GM10847 (cell line): Measurements from ENCODE around the gene CHKB.

Experiments used
- POLR2A ChIP-seq: IDR thresholded peaks from 2 replicates; pipeline ENCODE4 v1.6.1; 2011; ENCODE audit not compliant: insufficient read length; ENCODE audit errors: extremely low read depth

The CHKB gene

DNA sequence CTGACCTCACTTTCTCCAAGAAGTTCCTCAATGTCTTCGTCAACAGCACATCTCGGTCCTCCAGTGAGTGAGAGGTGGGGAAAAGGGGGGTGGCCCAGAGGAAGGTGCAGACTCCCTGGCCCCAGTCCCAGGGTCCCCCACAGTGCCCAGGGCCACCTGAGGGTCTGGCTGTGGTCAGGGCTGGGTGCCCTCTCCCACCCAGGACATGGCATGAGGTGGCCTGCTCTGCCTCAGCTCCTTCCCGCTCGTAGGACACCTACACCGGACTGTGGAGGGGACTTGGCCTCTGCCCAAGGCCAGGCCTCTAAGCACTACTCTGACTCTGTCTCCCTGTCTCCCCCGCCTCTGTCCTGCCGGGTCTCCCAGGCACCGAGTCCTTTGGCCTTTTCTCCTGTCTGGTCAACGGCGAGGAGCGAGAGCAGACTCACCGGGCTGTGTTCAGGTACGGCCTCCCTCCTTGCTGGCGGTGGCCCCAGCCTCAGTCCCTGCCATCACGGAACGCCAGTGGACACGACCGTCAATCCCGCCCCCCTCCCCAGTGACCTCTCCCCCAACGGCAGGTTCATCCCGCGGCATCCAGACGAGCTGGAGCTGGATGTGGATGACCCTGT is 22.5 kb upstream of the CHKB start:
- no peak for TF ChIP-seq POLR2A

DNA sequence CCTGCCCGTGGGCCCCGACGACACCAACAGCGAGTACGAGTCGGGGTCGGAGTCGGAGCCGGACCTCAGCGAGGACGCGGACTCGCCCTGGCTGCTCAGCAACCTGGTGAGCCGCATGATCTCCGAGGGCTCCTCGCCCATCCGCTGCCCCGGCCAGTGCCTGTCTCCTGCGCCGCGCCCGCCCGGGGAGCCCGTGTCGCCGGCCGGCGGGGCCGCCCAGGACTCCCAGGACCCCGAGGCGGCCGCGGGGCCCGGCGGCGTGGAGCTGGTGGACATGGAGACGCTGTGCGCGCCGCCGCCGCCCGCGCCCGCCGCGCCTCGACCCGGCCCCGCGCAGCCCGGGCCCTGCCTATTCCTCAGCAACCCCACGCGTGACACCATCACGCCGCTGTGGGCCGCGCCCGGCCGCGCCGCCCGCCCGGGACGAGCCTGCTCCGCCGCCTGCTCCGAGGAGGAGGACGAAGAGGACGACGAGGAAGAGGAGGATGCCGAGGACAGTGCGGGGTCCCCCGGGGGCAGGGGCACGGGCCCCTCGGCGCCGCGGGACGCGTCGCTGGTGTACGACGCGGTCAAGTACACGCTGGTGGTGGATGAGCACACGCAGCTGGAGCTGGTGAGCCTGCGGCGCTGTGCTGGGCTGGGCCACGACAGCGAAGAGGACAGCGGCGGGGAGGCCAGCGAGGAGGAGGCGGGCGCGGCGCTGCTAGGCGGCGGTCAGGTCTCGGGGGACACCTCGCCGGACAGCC is 21.8 kb upstream of the CHKB start:
- no peak for TF ChIP-seq POLR2A

DNA sequence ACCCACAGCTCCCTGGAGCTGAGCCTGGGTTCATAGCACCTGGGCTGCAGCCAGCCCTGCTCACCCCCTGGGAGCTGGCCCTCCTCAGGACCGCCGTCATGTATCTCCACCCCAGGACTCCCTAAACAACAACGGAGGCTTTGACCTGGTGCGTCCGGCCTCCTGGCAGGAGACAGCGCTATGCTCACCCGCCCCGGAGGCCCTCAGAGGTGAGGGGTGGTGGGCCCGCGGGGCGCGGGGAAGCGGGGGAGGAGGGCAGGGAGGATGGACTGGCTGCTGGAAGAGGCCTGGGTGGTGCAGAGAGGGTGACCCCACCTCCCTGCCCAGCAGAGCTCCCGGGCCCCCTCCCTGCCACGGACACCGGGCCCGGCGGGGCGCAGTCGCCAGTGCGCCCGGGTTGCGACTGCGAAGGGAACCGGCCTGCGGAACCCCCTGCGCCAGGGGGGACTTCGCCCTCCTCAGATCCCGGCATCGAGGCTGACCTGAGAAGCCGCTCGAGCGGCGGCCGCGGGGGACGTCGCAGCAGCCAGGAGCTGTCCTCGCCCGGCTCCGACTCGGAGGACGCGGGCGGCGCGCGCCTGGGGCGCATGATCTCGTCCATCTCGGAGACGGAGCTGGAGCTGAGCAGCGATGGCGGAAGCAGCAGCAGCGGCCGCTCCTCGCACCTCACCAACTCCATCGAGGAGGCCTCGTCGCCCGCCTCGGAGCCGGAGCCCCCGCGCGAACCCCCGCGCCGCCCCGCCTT is 21.0 kb upstream of the CHKB start:
- no peak for TF ChIP-seq POLR2A

DNA sequence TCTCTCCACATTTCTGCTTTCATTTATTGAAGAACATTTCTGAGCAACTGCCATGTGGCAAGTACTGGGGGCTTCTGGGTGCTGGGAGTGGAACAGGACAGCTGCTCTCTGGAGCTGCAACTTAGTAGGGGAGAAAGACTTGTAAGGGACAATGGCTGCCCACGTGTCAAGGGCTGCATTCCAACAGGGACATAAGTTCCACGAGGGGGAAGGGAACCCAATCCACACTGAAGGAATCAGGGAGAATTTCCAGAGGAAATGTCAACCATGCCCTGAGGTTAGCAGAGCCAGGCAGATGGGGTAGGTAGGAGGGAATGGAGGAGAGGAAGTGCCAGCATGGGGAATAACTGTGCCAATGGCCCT is 19.7 kb upstream of the CHKB start:
- TF ChIP-seq POLR2A, result no peak

DNA sequence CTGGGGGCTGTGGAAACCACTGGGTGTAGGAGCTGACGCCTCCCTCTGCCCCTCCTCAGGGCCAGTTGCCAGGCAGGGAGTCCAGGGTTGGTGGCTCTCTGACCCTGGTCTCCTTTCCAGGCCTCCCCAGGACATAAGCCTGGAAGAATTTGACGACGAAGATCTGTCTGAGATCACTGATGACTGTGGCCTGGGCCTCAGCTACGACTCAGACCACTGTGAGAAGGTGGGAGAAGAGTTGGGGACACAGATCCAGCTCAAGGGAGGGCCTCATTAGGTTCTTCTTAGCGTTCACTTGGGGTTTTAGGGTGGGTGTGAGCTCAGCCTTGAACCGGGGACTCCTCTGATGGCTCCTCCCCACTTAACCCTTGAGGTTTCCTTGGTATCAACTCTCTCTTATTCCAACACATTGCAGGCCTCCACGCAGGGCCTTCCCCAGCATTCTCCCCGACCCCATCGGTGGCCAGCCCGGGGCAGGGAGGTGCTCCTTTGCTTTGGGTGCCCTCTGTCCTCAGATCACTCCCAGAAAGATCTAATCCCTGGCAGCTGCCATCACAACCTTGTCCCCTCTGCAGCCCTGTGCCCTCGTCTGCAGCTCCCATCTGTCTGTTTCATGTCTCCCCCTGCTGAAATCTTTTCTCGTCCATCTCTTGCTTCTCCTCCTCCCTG is 19.2 kb upstream of the CHKB start:
- TF ChIP-seq POLR2A, result no peak

DNA sequence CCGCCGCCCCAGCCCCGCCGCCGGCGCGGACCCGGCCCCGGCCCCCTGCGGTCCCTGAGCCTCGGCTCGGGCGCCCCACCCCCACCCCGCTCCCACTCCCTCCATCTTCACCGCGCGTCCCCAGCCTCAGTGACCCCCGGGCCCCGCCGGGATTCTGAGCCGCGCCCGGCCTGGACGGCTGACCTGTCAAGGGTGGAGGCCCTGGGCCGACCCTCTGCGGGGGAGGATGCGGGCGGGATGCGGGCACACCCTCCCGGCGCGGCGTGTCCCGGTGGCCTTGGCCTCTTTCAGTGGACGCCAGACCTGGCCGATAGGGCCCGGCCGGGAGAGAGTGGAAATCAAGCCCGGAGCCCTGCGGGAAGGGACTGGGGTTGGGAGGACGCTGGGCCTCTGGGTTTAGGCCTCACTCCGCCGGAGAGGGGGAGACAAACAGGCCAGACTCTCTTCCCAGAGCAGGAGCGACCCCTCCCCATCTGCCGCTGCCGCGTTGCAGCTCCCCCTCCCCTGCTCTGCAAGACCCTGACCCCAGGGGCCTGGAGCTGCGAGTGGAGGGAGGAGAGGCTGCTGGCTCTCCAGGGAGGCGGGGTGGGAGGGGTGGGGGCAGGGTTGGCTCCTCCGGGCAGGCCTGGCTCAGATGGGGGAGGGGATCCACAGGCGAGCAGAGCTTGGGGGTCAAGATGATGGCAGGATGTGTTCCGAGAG is 18.5 kb upstream of the CHKB start:
- no peak for TF ChIP-seq POLR2A

DNA sequence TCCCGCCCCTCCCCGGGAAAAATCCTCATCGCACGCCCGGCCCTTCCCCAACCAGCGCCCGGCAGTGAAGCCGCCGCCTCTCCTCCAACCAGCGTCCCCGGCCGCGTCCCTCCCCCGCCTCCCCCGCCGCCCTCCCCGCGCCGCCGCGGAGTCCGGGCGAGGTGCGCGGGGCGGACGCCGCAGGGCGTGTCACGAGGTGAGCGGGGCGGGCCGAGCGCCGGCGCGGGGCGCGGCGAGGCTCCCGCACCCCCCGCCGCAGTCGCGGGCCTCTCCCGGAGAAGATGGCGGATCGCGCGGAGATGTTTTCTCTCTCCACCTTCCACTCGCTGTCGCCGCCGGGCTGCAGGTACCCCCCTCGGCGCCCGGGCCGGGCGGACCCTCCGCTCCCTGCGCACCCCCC is 17.9 kb upstream of the CHKB start, which contains the start of gene MAPK8IP2:
Gene MAPK8IP2, plus strand, starts transcription at position 256 of the 400 bp plus-strand sequence. Its CDS starts 26 bp downstream, at position 282.
- TF ChIP-seq POLR2A, result no peak

DNA sequence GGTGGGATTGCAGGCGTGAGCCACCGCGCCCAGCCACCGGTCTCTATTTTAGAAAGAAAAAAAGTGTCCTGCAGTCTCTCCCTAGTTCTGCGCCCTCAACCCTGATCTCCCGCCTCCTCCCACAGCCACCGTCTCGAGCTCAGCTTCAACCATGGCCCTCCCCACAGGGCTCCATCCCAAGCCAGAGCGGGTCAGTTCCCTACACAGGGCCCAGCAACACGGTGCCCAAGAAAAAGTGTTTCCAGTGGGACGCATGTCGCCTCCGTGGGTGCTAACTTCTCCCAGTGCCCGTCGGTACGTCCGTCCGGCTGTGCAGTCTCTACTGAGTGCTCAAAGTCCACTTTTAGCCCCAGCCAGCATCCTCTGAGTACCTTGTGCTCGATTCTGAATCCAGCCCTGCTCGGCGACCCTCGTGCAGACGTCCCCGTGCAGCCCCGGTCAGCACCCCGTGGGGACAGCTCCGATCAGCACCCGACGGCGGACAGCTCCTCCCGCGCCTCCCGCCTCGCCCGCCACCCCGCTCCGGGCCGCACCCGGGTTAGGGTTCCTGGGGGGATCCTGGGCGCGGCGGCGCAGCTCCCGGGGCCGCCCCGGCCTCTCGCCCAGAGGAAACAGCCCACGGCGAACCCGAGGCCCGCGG is 17.3 kb upstream of the CHKB start:
- TF ChIP-seq POLR2A, result no peak

DNA sequence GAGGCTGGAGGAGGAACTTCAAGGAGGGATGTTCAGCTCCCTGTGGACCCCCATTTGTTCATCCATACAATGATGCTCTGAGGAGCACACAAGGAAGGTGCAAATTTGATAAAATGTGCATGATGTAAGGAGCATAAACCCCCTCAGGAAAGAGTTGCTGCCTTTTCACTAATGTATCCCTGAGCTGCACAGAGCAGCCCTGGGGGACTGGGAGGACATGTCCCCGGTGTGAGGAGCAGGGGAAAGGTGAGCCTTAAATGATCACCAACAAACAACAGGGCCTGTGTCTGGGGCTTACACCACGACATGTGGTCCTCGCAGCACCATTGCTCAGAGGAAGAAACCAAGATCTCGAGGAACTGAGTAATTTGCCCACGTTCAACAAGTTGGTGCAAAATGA is 14.4 kb upstream of the CHKB start:
- TF ChIP-seq POLR2A, result no peak

DNA sequence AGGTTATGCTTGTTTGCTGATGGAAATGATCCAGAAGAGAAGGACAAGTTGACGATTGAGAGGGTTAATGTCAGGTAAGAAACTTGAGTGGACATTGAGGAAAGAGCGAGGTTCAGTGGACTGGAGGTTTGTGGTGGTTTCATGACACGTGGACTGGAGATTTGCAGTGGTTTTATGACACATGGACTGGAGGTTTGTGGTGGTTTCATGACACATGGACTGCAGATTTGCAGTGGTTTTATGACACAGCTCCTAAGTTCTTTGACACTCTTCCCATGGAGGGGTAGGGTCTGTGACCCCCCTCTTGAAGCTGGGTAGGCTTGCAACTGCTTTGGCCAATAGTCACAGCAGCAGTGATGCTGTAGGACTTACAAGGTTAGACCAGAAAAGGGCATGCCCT is 12.5 kb upstream of the CHKB start:
- no peak for TF ChIP-seq POLR2A

DNA sequence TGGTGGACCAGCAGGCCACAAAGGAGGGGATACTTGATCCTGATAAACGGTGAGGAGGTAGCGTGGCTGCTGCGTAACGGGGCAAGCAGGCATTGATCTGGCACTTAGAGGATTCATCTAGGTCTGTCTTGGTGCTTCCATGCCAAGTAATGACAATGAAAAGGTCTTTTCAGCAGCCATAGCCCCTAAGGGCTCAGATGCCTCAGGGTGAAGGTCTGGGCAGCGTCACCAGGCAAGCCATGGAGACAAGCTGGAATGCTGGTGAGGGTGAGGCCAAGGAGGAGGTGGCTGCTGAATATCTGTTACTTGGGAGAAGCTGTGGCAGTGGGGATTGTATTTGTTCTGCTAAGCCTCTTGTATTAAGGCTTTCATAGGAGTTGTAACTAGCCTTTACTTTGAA is 4.8 kb upstream of the CHKB start:
- TF ChIP-seq POLR2A, result no peak

DNA sequence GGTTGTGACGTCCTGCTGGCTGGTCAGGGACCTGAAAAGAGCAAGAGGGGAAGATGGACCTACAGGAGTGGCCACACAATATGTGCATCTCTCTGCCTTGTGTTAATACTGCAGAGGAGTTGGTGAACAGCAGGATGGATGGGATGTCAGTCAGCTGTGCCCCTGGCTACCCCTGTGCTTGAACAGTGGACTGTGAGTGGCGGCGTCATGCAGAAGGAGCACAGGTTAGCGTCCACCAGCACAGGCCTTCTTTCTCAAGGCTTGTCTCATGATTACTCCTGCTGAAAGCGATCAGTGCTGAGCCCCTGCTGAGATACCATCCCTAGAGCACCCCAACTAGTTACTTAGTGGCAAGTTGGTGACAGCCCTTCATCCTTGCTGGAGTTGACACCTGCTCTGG is 3.8 kb upstream of the CHKB start:
- TF ChIP-seq POLR2A, result no peak

DNA sequence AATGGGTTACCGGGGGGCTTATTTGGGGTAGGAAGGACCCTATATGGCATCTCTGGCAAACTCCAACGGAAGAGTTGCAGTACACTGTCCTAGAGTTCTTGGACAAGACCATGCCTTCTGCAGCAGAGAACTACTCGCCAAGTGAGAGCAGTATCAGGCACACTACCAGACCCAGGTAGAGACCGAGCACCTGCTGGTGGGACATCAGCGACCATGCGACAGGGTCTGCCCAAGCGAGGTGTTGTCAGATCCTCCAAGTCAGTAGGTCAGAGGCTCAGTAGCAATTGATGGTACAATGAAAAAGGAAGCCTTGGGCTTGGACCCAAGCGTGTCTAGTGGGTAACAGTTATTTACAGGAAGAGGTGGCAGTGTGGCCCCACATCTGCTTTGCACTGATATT is 3.1 kb upstream of the CHKB start:
- no peak for TF ChIP-seq POLR2A

DNA sequence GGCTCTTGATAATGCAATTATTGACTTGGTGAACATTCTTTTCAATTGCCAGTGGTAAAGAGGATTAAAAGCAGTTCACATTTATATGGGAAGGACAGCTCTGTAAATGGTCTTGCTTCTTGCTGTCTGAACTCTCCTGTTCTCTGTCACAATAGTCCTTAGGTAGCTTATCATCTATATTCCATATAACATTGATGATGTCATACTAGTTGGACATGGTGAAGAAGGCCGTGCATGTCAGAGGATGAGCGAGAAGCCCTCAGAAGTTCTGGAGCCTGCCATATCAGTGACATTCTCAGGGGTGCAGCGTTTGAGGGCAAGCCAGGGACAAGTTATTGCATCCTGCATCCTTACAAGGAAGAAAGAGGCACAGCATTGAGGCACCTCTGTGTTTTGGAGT is 2.6 kb upstream of the CHKB start:
- no peak for TF ChIP-seq POLR2A
